PC-3 (cell line): ENCODE measurements around the gene CELF5.
A peak's percentile ranks its signal among the peaks of the same experiment; 100 is the strongest.

Experiments used
- CTCF ChIP-seq: fragments of 300-600 bp; sonication (generic); conservative IDR thresholded peaks from 2 replicates; pipeline ENCODE4 v1.5.1; 2017; ENCODE audit warnings: antibody characterized with exemption, low read depth, mild to moderate bottlenecking, low read length
- EZH2 ChIP-seq: fragments of 300-600 bp; sonication (generic); IDR thresholded peaks from one replicate; pipeline ENCODE4 v1.6.1; 2017; ENCODE audit warnings: antibody characterized with exemption, mild to moderate bottlenecking, low read length; ENCODE audit not compliant: unreplicated experiment

- TF ChIP-seq CTCF = peak; percentile 34; the same call in 1 of the 2 replicates
- TF ChIP-seq EZH2 = no peak
Observed at GRCh38 chr19:3234800-3235199, 10.3 kb downstream of the CELF5 start.
